Hematopoietic multipotent progenitor cell treated with erythropoietin and hydrocortisone succinate and interleukin-3 and kit ligand, for 8 days (in vitro differentiated cells): ENCODE data around the gene PJVK.

Source experiments
- DNase-seq: peaks from one replicate; pipeline ENCODE4 v3.0.0-alpha.2; 2015

Gene PJVK

DNA sequence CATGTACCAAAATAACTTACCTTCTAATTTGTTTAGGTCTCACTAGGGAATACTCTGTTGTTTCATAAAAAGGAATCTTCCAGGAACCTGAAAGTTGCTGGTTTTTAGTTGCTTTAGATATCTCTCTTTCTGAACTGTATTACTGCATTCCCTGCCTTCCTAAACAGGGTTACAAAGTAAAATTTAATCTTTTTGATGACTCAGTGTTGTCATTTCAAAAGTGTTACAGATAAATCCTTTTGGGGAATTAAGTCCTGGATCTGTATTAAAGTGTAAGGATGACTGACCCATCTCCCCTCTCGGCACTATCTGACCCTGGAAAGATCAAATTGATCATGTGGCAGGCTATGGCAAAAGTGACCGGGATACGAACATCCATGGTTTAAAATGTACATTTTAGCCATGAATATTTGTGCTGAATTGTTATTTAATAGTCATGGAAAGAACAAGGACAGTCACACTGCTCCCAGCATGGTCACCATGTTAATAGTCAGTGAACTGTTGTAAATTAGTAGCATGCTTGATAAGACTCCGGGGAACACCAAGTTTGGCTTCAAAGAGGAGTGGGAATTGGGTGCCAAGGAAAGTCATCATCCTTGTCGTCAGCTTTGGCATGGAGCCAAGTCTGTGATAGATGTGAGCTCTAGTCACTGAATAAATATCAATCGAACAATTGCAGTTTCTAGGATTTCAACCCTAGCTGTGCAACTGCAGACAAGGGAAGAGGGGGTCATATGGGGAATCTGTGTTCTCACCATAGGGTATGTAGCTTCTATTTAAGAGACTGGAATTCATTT lies 33.3 kb downstream of the PJVK start:
- DNase-seq, result peak; percentile 28

DNA sequence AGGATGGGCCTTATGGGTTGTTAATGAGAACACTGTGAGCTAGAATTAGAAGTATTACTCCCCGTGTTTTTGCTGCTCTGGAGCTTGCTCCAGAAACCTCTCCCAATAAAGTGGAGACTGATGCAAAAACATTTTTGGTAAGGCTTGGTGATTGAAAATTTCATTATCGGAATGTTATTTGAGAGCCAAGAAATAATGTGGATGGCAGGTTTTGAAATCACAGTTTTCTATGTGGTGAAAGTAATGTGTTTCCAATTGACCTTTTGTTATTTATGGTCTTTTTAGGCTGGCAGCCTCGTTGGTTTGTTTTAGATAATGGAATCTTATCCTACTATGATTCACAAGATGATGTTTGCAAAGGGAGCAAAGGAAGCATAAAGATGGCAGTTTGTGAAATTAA lies 34.2 kb downstream of the PJVK start:
- DNase-seq, result no peak

DNA sequence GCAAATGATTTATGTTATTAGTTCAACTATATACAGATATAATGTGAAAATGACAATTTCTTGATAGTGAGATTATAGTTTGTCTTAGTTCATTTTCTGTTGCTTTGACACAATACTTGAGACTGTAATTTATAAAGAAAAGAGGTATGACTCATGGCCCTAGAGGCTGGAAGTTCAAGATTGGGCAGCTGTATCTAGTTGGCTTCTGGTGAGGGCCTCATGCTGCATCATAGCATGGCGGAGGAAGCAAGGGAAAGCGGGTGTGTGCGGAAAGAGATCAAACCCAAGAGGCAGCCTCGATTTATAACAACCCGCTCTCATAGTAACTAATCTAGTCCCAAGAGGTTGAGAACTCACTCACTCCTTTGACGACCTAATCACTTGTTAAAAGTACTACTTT lies 40.4 kb downstream of the PJVK start:
- DNase-seq, result no peak

DNA sequence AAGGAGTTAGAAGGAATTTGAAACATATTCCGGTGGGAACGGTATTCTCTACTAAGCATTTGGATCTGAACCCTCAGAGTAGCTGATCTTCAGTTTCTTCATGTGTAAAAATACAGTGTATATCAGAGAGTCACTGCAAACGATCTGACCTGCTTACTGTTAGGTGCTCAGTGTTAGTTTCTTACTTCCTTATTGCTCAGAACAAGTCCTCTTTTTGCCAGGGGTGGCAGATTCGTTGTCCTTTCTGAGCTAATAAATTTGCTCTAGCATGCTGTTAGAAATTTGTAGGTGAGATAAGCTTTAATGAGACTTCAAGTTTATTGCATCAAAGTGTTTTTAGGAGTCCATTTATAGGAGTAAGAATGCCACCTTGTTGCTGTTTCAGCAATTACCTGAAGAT lies 44.9 kb downstream of the PJVK start:
- DNase-seq, result no peak

GRCh38 chr2:178498137-178498536 lies 47.0 kb downstream of the PJVK start:
- DNase-seq, result peak; percentile 74

GRCh38 chr2:178499640-178500039 lies 48.5 kb downstream of the PJVK start:
- no peak for DNase-seq

DNA sequence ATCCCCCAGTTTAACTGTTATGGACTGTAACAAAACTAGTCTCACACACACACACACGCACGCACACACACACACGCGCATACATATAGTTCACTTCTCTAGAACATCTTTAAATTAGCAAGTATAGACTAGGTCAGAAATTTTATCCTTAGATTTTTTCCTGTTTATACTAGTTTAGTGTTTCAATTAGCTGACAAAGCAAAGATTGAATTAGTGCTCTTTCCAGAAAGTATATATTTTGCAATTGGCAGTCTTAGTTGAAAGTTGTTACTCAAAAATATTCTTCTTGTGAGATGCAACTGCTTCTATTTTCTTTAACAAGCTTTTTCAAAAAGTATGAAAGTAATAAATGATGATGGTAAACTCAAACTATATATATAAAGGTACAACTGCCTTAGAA lies 51.6 kb downstream of the PJVK start:
- no peak for DNase-seq

- DNase-seq, result no peak
Observed at GRCh38 chr2:178506101-178506500, 54.9 kb downstream of the PJVK start.

DNA sequence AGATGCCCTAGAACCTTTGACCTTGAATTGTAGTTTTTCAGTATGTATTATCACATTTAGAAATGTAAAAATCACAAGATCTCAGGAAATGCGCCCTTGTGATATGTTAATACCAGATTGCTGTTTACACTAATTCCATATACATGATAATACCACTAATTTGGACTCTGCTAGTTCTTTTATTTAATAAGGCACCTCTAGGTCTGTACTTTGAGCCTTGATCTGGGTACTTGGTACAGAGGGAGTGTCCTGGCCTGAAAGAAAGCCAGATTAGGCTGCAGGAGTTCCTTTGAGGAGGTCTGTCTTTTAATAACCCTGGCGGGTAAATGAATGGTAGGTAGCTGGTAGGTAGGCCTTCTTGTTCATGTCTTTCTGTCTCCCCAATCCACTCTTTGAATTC lies 55.3 kb downstream of the PJVK start:
- no peak for DNase-seq

DNA sequence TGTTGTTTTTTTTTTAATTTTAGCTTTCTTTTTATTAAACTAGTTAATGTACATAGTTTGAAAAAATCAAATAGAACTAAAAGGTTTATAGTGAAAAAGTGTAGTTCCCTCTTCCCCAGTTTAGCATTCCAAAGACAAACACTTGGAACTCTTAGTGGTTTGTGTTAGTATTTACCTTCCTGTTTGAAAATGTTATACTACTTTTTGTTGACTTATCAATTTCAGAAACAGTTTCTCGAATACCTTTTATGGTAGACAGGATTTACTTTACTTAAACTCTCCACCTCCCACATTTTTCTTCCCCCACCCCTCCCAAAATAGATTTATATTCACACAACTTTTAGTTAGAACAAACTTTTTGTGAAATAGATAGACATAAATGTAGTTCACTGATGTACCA lies 55.8 kb downstream of the PJVK start:
- no peak for DNase-seq

- DNase-seq, result no peak
Observed at GRCh38 chr2:178508646-178509045, 57.5 kb downstream of the PJVK start.

GRCh38 chr2:178510384-178510783 lies 59.2 kb downstream of the PJVK start:
- no peak for DNase-seq
